Coronary artery (tissue), 2 donors: ENCODE data around the gene COBL.

ENCODE experiments used
- DNase-seq: peaks from one replicate; pipeline ENCODE4 v3.0.0-alpha.2; 2017; ENCODE audit warnings: low spot score
- H3K27ac ChIP-seq, 2 donors: fragments of 200-600 bp; sonication (generic); one replicate each; pipeline ENCODE4 v1.5.1; 2016 to 2019
- H3K4me3 ChIP-seq: fragments of 200-600 bp; sonication (generic); 2 replicates; pipeline ENCODE4 v1.5.1; 2016; ENCODE audit warnings: mild to moderate bottlenecking, moderate library complexity
- TF ChIP-seq, protein P1 (sequence below): fragments of 200-600 bp; sonication (generic); IDR thresholded peaks from one replicate; pipeline ENCODE4 v1.5.1; 2019; ENCODE audit warnings: antibody characterized with exemption

The COBL gene

DNA sequence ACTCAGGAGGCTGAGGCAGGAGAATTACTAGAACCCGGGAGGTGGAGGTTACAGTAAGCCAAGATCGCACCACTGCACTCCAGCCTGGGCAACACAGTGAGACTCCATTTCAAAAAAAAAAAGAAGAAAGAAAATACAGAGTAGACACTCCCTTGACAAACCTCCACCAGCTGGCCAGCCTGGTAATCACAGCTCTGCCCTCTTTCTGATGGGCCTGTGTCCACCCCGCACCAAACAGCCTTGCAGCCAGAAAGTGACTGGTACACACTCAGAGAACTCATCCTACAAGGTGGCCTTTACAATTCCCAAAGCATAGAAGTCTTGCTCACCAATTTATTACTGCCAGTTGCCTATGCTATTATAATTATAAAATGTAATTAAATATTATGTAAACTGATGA lies 66.6 kb downstream of the COBL start:
- Histone ChIP-seq H3K4me3 (no peak overlapping the region), H3K27ac (no peak overlapping the region)
- TF ChIP-seq, protein P1, sequence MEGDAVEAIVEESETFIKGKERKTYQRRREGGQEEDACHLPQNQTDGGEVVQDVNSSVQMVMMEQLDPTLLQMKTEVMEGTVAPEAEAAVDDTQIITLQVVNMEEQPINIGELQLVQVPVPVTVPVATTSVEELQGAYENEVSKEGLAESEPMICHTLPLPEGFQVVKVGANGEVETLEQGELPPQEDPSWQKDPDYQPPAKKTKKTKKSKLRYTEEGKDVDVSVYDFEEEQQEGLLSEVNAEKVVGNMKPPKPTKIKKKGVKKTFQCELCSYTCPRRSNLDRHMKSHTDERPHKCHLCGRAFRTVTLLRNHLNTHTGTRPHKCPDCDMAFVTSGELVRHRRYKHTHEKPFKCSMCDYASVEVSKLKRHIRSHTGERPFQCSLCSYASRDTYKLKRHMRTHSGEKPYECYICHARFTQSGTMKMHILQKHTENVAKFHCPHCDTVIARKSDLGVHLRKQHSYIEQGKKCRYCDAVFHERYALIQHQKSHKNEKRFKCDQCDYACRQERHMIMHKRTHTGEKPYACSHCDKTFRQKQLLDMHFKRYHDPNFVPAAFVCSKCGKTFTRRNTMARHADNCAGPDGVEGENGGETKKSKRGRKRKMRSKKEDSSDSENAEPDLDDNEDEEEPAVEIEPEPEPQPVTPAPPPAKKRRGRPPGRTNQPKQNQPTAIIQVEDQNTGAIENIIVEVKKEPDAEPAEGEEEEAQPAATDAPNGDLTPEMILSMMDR: no peak
- no peak for DNase-seq

DNA sequence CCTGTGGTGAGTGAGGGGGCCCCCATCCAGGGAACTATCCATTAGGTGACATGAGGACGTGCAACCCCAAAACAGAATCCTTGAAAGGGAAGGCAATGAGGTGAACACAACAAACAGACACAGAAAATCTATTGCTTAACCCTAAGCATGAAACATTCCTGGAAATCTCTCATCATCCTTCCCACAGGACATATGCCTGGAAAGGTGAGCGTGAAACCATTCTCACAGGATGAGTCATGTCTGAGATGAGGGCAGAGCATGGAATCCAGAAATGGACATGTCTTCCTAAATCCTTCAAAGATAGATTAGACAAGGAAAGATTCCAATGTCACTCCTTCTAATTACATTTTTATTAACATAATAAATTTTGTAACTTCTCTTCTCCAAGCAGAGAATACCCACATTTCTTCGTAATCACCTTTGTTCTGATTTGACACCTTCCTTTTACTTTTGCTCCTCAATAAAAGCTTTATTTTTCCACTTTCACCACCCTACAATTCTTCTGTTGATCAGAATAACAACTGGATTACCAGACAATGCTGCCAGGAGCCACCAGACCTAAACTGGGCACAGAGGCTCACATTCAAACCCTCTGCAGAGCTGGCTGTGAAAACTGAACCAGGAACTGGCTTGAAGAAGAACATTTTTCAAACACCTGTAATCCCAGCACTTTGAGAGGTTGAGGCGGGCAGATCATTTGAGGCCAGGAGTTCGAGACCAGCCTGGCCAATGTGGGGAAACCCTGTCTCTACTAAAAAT lies 67.2 kb downstream of the COBL start:
- DNase-seq: no peak
- no peak overlapping the region for H3K27ac ChIP-seq
- TF ChIP-seq, protein P1: no peak

DNA sequence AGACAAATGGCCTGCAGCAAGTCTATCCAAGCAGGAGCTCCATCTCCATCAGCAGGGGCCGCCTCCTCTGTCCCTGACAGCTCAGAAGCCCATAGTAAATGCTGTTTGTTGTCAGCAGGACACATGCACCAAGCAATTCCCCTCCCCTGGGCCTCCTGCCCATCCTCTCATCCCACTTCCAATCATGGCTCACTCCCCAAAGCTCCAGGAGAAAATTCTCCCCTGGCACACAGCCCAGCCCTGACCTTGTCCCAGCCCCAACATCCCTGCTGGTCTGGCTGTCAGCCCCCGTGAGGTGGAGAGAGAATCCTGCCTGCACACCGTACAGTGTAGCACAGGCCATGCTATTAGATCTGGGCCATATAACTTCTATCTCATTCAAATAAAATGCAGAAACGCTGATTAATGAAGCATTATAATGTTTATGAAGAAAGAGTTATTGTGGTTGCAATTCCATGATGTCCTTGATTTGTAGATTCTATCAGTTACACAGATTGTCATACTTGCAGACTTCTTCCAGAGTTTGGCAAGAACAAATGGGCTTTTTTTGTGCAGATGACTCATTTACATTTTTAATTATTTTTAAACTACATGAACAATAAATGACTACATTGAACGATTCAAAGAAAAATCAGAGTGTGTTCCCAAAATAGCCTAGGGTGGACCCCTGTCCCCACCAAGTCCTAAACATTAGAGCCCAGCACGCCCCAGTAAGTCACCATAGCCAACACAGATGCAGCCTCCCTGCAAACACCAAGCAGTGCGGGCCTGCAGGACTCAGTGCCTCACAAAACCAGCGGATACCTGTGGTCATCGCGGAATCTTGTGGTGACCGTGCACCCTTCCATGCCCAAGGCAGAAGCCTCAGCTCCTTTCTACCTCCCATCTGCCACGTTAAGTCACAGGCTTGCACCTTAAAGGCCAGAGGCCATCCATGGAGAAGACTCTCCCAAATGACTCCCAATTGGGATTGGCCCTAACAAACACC lies 70.1 kb downstream of the COBL start:
- Histone ChIP-seq H3K4me3 (no peak overlapping the region), H3K27ac (no peak overlapping the region)
- DNase-seq: no peak
- TF ChIP-seq, protein P1: no peak

More for the DNA sequence above, 67.2 kb downstream of the COBL start:
- H3K4me3 ChIP-seq: no peak overlapping the region

GRCh38 chr7:51244885-51245284 lies 71.7 kb downstream of the COBL start:
- H3K27ac ChIP-seq: no peak overlapping the region
- no peak overlapping the region for H3K4me3 ChIP-seq
- DNase-seq: no peak
- TF ChIP-seq, protein P1: no peak

DNA sequence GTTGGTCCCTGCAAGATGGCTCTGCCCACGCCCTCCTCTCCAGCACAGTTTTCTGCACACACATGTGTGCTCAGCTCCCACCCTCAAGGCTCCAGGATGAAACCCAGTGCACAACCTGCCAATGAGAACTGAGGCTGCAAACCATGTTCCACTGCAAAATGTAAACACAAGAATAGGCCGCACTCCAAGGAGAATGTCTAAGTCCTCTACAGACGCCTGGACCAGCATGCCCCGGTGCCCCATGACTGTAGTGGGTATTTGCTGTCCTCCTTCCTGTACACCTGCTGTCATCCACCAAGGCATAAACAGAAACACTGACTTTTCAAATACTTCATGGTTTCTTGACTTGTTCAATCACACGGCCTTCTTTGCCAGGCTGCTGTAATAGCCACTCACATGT lies 72.6 kb downstream of the COBL start:
- TF ChIP-seq, protein P1: no peak
- H3K27ac ChIP-seq: no peak overlapping the region
- no peak overlapping the region for H3K4me3 ChIP-seq
- DNase-seq: no peak

- TF ChIP-seq, protein P1: no peak
- no peak for DNase-seq
- H3K4me3 ChIP-seq: no peak overlapping the region
- no peak overlapping the region for H3K27ac ChIP-seq
Measured at GRCh38 chr7:51243631-51244030, 73.0 kb downstream of the COBL start.
